NCI-H82 (cell line): Measurements from ENCODE around the gene GRHL3.

Source experiments
- DNase-seq: peaks from one replicate; lab custom pipeline; 2025; lab: John Stamatoyannopoulos, UW

The GRHL3 gene

GRCh38 chr1:24318615-24319311 lies 394 bp upstream of the GRHL3 start:
- no peak for DNase-seq

DNA sequence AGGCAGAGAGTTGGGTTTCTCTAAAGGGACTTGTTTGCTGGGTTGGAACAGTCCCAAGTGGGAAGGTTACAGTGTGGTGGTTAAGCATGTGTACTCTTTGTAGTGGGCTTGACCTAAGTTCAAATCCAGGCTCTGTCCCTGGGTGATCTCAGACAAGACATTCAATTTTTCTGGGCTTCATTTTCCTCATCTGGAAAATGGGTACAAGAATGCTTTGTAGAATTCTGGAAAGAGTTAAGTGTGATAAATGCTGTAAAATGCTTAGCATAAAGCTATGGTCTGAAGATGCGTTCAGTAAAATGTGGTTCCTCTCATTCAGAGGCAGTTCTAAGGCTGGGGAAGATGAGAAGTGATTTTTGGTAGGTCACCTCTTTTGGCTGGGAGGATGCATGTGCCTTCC lies 805 bp downstream of the GRHL3 start:
- DNase-seq = no peak

DNA sequence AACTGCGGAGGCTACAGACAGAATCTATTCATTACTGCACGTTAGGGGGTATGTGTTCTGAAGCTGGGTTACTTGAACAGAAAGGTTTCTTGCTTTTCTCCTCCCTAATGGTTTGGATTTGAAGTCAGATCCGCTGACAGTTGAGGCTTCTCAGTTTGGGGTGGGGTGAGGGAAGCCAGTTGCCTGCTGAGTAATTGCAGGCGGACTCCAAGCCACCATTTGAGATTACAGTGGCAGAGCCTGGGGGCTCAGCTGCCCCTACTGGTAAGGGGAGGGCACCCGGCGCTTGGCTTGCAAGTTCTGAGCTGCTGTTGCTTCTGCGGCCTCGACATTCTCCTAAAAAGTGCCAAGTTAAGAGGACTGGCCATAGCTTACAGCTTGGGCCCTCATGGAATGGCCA lies 2.0 kb downstream of the GRHL3 start:
- no peak for DNase-seq

GRCh38 chr1:24321697-24322469 lies 2.7 kb downstream of the GRHL3 start:
- DNase-seq = no peak

GRCh38 chr1:24322470-24323177 lies 3.5 kb downstream of the GRHL3 start:
- no peak for DNase-seq

DNA sequence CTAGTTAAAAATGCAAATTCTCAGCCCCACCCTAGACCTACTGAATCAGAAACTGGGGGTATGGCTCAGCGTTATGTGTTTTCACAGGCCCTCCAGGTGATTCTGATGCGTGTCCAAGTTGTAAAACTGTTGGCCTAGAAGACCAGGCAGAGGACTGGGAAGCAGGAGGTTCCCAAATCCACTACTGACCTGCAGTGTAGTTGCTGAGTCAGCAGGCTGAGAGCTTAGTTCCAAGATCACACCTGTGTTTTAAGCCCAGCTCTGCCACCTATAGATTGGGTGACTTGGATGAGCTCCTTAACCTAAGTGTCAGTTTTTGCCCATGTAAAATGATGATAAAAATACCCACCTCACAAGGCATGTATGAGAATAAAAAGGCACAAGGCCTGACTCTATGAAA lies 4.1 kb downstream of the GRHL3 start:
- DNase-seq = no peak

- peak; percentile 38 for DNase-seq
These were observed 5.7 kb downstream of the GRHL3 start for GRCh38 chr1:24324903-24325302.

- no peak for DNase-seq
These were observed 6.7 kb downstream of the GRHL3 start for GRCh38 chr1:24325587-24326449.

DNA sequence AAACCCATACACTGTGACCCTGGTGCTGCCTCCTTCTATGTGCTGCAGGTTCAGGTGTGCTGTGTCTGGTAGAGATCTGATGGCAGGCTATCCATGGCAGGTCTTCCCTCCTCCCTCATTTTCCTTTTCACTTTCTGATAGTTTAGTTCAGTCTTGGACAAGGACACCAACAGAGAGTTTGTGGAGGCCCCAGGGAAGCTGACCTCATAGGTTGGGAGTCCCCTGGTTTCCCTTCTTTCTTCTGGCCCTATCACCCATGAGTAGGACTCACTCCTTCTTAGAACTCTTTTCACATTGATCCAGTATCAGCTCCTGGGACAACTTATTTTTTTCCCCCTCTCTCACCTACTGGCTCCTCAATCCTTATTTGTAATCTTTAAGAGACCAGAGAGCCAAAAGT lies 8.3 kb downstream of the GRHL3 start:
- no peak for DNase-seq

DNA sequence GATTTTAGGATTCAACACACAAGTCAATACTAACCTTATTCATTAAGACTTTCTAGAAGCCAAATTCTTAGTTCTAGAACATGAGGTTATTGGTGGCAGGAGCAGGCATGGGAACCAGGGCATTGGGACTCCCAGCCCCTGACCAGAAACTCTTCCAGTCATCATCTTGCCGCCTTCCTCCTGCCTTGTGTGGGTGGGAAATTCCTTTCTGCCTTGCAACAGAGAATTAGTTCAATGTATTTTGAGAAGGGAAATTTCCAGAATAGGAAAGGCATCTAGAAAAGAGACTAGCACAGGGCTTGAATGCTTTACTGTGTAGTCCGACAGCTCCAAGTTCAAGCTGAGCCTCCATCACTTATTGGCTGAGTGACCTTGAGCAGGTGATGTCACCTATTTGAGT lies 8.7 kb downstream of the GRHL3 start:
- DNase-seq = no peak

GRCh38 chr1:24329331-24329730 lies 10.2 kb downstream of the GRHL3 start:
- no peak for DNase-seq

DNA sequence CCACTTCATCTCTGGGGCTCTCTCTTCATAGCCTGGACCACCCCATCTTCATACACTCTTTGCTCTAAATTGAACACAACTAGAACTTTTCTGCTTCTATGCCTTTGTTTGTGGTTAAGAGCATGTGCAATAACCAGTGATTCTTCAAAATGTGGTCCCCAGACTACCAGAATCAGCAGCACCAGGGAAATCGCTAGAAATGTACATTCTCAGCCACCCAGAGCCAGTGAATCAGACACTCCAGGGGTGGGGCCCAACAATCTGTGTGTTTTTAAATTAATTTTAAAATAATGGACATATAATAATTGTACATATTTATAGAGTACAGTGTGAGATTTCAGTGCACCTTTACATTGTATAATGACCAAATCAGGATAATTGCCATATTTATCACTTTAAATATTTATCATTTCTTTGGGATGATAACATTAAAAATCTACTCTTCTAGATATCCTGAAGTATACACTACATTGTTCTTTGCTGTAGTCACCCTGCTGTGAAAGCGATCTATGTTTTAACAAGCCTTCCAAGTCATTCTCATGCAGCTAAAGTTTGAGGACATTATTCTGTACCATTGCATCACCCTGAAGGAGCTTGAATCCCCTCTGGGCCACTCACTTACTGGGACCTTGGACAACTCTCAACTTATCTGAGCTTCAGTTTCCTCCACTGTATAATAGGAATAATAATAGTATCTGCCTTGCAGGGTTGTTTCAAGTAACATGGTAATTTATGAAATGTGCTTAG lies 10.8 kb downstream of the GRHL3 start:
- no peak for DNase-seq

DNA sequence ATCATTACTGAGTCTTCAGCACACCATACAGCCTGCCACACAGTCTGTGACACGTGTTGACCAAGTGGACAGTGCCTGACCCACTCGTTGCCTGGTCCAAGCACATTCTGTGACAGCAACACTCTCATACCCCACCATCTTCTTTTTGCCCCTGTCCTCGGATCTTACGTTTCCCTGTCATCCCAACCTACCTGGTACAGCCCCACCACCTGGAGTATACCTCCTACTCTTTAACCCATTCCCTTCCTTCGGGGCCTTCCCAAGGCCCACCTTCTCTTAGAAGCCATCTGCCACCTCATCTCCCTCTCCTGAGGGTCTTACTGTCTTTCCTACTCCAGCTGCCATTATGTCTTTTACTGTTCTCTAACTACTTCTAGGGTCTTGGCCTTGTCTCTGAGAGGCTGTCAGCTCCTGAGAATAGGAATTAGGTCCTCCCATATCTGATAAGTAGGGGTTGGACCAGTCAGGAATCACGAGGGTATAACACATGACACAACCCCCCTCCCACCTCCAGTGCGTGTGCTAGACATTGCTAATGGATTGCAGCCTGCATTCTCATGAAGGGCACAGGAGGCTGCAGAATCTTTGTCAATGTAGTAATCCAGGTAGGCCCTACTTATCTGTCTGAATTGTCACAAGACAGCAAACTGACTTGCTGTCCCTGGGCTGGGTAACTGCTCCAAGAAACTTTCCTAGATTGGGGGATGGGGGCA lies 13.0 kb downstream of the GRHL3 start:
- DNase-seq = no peak

DNA sequence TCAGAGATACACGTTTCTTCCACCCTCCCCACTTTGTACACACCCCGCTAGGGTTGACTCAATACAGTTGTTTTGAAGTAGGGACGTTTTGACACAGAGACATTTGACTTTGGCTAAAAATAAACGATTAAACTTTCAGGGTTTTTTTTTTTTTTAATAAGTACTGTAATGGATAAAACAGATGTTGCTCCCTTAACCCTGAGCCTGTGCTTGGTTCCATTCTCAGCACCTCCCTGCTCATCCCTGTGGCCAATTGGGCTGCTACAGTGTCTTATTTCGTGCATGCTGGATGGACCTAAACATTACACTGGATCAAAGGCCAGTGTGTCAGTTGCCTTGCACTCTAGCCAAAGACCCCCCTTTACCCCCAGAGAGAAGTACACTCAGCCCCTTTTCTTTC lies 16.9 kb downstream of the GRHL3 start:
- DNase-seq = no peak

GRCh38 chr1:24337455-24337854 lies 18.3 kb downstream of the GRHL3 start:
- no peak for DNase-seq

- no peak for DNase-seq
These were observed 19.3 kb downstream of the GRHL3 start for GRCh38 chr1:24338447-24338846.

- DNase-seq = no peak
These were observed 20.8 kb downstream of the GRHL3 start for GRCh38 chr1:24339996-24340395.

DNA sequence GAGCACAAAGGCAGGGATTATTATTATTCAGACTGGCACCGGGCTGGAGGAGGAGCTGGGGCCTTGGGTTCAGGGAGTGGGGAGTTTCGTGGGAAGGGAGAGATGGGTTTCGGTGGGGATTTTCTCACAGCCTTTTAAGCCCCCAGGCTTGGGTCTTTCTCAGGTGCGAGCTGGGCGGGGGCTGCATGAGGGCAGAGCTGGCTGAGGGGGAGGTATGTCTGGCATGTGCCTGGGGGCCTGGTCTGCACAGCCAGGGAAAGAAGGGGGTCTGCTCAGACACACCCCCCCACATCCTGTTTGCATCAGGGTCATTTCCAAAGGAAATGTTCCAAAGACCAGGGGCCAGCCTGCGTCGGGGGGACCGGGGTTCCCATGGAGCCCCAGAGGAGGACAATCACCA lies 21.6 kb downstream of the GRHL3 start:
- DNase-seq = peak; percentile 40

- DNase-seq = peak; percentile 92
These were observed 22.1 kb downstream of the GRHL3 start for GRCh38 chr1:24341260-24341659.

- no peak for DNase-seq
These were observed 24.4 kb downstream of the GRHL3 start for GRCh38 chr1:24343412-24344089.
